ENCODE measurements around the gene TTLL11.

Gene TTLL11

GRCh38 chr9:121842612-121842978, 250.5 kb downstream of the TTLL11 start:
- TF ChIP-seq ZC3H10 (CRISPR knock-in tag; IDR thresholded peaks at IDR 0.05), result no peak
- TF ChIP-seq ZFP3 (CRISPR knock-in tag; IDR thresholded peaks at IDR 0.05), result no peak
- no peak for TF ChIP-seq CSDC2 (CRISPR knock-in tag; IDR thresholded peaks at IDR 0.05)
- TF ChIP-seq ISL1 (CRISPR knock-in tag; IDR thresholded peaks at IDR 0.05), result no peak
- no peak for TF ChIP-seq CSRNP3 (CRISPR knock-in tag; IDR thresholded peaks at IDR 0.05)
- TF ChIP-seq TOX (CRISPR knock-in tag; IDR thresholded peaks at IDR 0.05; ENCODE audit: borderline replicate concordance), result no peak
- no peak for TF ChIP-seq POU6F1 (CRISPR knock-in tag; IDR thresholded peaks at IDR 0.05; ENCODE audit: borderline replicate concordance, low read depth)
- peak; percentile 49 for ATAC-seq

- TF ChIP-seq CSDC2 (CRISPR knock-in tag; IDR thresholded peaks at IDR 0.05), result no peak
- TF ChIP-seq ZFP30 (CRISPR knock-in tag; IDR thresholded peaks at IDR 0.05), result no peak
- no peak for TF ChIP-seq CREB5 (CRISPR knock-in tag; IDR thresholded peaks at IDR 0.05; ENCODE audit: low read depth)
- no peak for TF ChIP-seq SNAI2 (CRISPR knock-in tag; IDR thresholded peaks at IDR 0.05)
- TF ChIP-seq TCF4 (CRISPR knock-in tag; IDR thresholded peaks at IDR 0.05; ENCODE audit: borderline replicate concordance), result no peak
- TF ChIP-seq RARB (CRISPR knock-in tag; IDR thresholded peaks at IDR 0.05), result no peak
- no peak for TF ChIP-seq OSR1 (CRISPR knock-in tag; IDR thresholded peaks at IDR 0.05)
- no peak for TF ChIP-seq TSHZ2 (CRISPR knock-in tag; IDR thresholded peaks at IDR 0.05)
- no peak; the same call in 2 of the 3 replicates for ATAC-seq
Measured at GRCh38 chr9:121841771-121842611, 251.1 kb downstream of the TTLL11 start.

- ATAC-seq, result no peak
- TF ChIP-seq ISL1 (CRISPR knock-in tag; IDR thresholded peaks at IDR 0.05) (no peak), CSRNP3 (CRISPR knock-in tag; IDR thresholded peaks at IDR 0.05) (no peak), ARNTL (CRISPR knock-in tag; IDR thresholded peaks at IDR 0.05; ENCODE audit: borderline replicate concordance, low read depth) (no peak), ZC3H10 (CRISPR knock-in tag; IDR thresholded peaks at IDR 0.05) (no peak), ZFP30 (CRISPR knock-in tag; IDR thresholded peaks at IDR 0.05) (no peak), CREB5 (CRISPR knock-in tag; IDR thresholded peaks at IDR 0.05; ENCODE audit: low read depth) (no peak), ZNF70 (CRISPR knock-in tag; IDR thresholded peaks at IDR 0.05) (no peak), TCF4 (CRISPR knock-in tag; IDR thresholded peaks at IDR 0.05; ENCODE audit: borderline replicate concordance) (no peak), TSHZ2 (CRISPR knock-in tag; IDR thresholded peaks at IDR 0.05) (no peak), TOX (CRISPR knock-in tag; IDR thresholded peaks at IDR 0.05; ENCODE audit: borderline replicate concordance) (no peak), BACH2 (CRISPR knock-in tag; IDR thresholded peaks at IDR 0.05; ENCODE audit: borderline replicate concordance) (no peak), RARB (CRISPR knock-in tag; IDR thresholded peaks at IDR 0.05) (no peak), ESRRG (CRISPR knock-in tag; IDR thresholded peaks at IDR 0.05) (no peak), ZNF8 (CRISPR knock-in tag; IDR thresholded peaks at IDR 0.05) (no peak)
Measured at GRCh38 chr9:121840838-121841760, 252.0 kb downstream of the TTLL11 start.

Measured in SK-N-SH treated with all-trans-retinoic acid at 6 μM for 48 hours (cell line).